Lower leg skin (tissue), 3 donors: ENCODE results near the gene LZTS2.

Experiments used
- POLR2A ChIP-seq, 2 donors: fragments of 450-650 bp; IDR thresholded peaks; one replicate each; pipeline ENCODE4 v1.6.1; 2016 to 2017; ENCODE audit warnings: antibody characterized with exemption in 2 of 2, mild to moderate bottlenecking in 1 of 2, moderate library complexity in 1 of 2
- TF ChIP-seq, protein P1 (sequence below), 3 donors: fragments of 450-650 bp; IDR thresholded peaks; one replicate each; pipeline ENCODE4 v1.5.1; 2016; ENCODE audit warnings: antibody characterized with exemption in 3 of 3, mild to moderate bottlenecking in 3 of 3, moderate library complexity in 2 of 3

DNA sequence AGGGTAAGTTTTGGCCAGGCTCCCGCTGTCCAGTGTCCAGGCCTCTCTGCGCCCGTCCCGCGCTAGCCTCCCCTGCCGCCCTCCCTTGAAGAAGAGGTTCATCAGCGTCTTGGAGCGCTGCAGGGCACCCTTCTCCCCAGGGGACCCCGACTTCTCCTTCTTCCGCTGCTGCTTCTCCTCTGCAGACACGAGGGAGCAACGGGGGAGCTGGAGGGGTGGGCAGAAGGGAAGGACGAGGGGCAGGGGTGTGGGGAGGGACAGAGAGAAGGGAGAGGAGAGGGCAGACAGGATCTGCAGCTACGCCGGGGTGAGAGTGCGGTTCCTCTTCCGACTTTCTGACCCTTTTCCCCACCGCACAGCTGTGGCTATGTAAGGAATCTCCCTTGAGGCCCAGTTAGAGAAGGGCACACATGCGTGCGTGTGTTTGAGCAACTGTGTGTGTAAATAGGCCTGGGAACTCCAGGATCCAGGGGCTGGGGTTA, 18.6 kb downstream of the LZTS2 start:
- TF ChIP-seq, protein P1, sequence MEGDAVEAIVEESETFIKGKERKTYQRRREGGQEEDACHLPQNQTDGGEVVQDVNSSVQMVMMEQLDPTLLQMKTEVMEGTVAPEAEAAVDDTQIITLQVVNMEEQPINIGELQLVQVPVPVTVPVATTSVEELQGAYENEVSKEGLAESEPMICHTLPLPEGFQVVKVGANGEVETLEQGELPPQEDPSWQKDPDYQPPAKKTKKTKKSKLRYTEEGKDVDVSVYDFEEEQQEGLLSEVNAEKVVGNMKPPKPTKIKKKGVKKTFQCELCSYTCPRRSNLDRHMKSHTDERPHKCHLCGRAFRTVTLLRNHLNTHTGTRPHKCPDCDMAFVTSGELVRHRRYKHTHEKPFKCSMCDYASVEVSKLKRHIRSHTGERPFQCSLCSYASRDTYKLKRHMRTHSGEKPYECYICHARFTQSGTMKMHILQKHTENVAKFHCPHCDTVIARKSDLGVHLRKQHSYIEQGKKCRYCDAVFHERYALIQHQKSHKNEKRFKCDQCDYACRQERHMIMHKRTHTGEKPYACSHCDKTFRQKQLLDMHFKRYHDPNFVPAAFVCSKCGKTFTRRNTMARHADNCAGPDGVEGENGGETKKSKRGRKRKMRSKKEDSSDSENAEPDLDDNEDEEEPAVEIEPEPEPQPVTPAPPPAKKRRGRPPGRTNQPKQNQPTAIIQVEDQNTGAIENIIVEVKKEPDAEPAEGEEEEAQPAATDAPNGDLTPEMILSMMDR (IDR thresholded peaks at IDR 0.05): no peak
- TF ChIP-seq POLR2A (IDR thresholded peaks at IDR 0.05): no peak
